ENCODE measurements around the gene CARD19.
"Not testable (repeated sequence)": the region's sequence is repeated elsewhere in the genome, so short reads cannot be mapped to it uniquely, and the experiment has no call there.

- not testable (repeated sequence) for TF ChIP-seq CTCF, POLR2A (IDR thresholded peaks at IDR 0.05)
Measured at GRCh38 chr9:93101086-93101485, 5.1 kb downstream of the CARD19 start.

Measured in Peyer's patch (tissue), 4 donors.